ENCODE data around the gene PLIN1. TPM values are rescaled to one million over a fixed set of nuclear protein-coding genes. Genes with fewer than 3 reads are reported as not detected.
A peak's percentile ranks its signal among the peaks of the same experiment; 100 is the strongest.

Gene PLIN1
- total RNA-seq, 4 donors from 2014 or later = 144 to 392 (median 300) TPM

GRCh38 chr15:89672221-89673164 lies 6.7 kb downstream of the PLIN1 start:
- H3K36me3 ChIP-seq = no peaks in the 10 kb centered on the region
- DNase-seq (ENCODE audit: low spot score in 2 of 2) = peak in 1 of 2 donors; percentile 44
- no peaks in the 10 kb centered on the region for H3K27me3 ChIP-seq
- peak overlapping the region in 1 of 4 donors; percentile 44 for H3K27ac ChIP-seq
- peaks cover 0 to 13% (median 0%) of the 10 kb centered on the region in 4 donors for H3K4me1 ChIP-seq
- H3K4me3 ChIP-seq = no peak overlapping the region
- TF ChIP-seq POLR2A (IDR thresholded peaks at IDR 0.05) = no peak
- TF ChIP-seq EP300 (IDR thresholded peaks at IDR 0.05) = no peak
- WGBS, 2 donors = 57 to 81% methylated on average over 11 to 12 of the region's 12 CpGs
- H3K9me3 ChIP-seq = no peaks in the 10 kb centered on the region

DNA sequence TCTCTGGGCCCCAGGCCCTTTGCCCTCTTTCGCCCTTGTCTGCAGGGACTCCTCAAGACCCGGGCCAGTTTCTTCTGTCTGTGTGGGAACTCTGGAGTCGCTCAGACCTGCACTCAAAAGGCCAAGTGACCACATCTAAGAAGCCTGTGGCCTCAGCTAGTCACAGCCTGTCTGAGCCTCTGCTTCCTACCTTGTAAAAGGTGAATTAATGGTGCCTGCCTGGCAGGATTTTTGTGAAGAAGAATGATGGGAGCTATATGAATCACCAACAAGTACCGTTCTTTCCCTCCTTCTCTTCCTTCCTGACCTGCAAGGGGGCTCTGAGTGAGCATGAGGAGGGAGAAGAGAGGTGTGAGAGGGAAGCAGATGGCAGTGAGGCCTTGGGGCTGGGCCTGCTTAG lies 7.5 kb downstream of the PLIN1 start:
- H3K27ac ChIP-seq = peak overlapping the region in 2 of 4 donors; percentile 5 to 15
- 51 to 57% methylated on average over 4 of the region's 4 CpGs for WGBS, 2 donors
- H3K4me3 ChIP-seq = no peak overlapping the region
- H3K27me3 ChIP-seq = no peaks in the 10 kb centered on the region
- DNase-seq (ENCODE audit: low spot score in 2 of 2) = no peak
- no peaks in the 10 kb centered on the region for H3K36me3 ChIP-seq
- peaks cover 0 to 13% (median 0%) of the 10 kb centered on the region in 4 donors for H3K4me1 ChIP-seq
- TF ChIP-seq EP300 (IDR thresholded peaks at IDR 0.05) (no peak), POLR2A (IDR thresholded peaks at IDR 0.05) (no peak)
- TF ChIP-seq, protein P1, sequence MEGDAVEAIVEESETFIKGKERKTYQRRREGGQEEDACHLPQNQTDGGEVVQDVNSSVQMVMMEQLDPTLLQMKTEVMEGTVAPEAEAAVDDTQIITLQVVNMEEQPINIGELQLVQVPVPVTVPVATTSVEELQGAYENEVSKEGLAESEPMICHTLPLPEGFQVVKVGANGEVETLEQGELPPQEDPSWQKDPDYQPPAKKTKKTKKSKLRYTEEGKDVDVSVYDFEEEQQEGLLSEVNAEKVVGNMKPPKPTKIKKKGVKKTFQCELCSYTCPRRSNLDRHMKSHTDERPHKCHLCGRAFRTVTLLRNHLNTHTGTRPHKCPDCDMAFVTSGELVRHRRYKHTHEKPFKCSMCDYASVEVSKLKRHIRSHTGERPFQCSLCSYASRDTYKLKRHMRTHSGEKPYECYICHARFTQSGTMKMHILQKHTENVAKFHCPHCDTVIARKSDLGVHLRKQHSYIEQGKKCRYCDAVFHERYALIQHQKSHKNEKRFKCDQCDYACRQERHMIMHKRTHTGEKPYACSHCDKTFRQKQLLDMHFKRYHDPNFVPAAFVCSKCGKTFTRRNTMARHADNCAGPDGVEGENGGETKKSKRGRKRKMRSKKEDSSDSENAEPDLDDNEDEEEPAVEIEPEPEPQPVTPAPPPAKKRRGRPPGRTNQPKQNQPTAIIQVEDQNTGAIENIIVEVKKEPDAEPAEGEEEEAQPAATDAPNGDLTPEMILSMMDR (IDR thresholded peaks at IDR 0.05) = no peak
- H3K9me3 ChIP-seq = no peaks in the 10 kb centered on the region

GRCh38 chr15:89670971-89671560 lies 8.1 kb downstream of the PLIN1 start:
- Histone ChIP-seq H3K4me1 (peaks cover 0 to 18% (median 1%) of the 10 kb centered on the region in 4 donors), H3K9me3 (no peaks in the 10 kb centered on the region), H3K27ac (peak overlapping the region in 1 of 4 donors; percentile 15), H3K4me3 (no peak overlapping the region), H3K27me3 (no peaks in the 10 kb centered on the region), H3K36me3 (no peaks in the 10 kb centered on the region)
- no peak for DNase-seq (ENCODE audit: low spot score in 2 of 2)
- TF ChIP-seq EP300 (IDR thresholded peaks at IDR 0.05) (no peak), POLR2A (IDR thresholded peaks at IDR 0.05) (no peak)
- TF ChIP-seq, protein P1 (IDR thresholded peaks at IDR 0.05) = no peak
- 78 to 80% methylated on average over 11 to 12 of the region's 12 CpGs for WGBS, 2 donors

GRCh38 chr15:89669941-89670340 lies 9.2 kb downstream of the PLIN1 start:
- H3K27ac ChIP-seq = no peak overlapping the region
- peaks cover 0 to 26% (median 10%) of the 10 kb centered on the region in 4 donors for H3K4me1 ChIP-seq
- WGBS, 2 donors = 93 to 95% methylated on average over 13 to 15 of the region's 15 CpGs
- no peak for TF ChIP-seq POLR2A (IDR thresholded peaks at IDR 0.05)
- no peak for TF ChIP-seq EP300 (IDR thresholded peaks at IDR 0.05)
- TF ChIP-seq, protein P1 (IDR thresholded peaks at IDR 0.05) = no peak
- H3K27me3 ChIP-seq = no peaks in the 10 kb centered on the region
- H3K36me3 ChIP-seq = no peaks in the 10 kb centered on the region
- no peak overlapping the region for H3K4me3 ChIP-seq
- H3K9me3 ChIP-seq = no peaks in the 10 kb centered on the region
- DNase-seq (ENCODE audit: low spot score in 2 of 2) = no peak

DNA sequence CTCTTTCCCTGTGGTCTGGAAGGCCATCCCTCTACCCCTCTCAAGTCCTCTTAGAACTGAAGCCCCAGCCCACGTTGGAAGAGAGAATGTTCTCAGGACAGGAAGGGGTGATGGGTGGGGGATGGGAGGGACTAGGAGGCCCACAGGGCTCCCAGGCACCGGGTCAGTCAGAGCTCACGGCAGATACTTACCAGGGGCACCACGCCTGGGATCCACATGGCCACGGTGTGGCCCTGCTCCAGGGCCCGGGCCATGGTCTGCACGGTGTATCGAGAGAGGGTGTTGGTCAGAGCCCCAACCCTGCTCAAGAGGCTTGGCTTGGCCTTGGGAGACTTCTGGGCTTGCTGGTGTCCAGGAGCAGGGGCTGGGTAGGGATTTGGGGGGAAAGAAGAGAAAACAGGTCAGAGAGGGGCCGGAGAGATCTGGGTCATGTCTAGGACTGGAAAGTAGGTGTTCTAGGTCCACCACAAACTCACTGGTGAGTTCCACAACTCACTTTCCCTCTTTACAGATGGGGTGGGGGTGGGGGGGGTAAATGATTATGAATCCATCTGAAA lies 9.8 kb downstream of the PLIN1 start:
- TF ChIP-seq EP300 (IDR thresholded peaks at IDR 0.05) (no peak), POLR2A (IDR thresholded peaks at IDR 0.05) (no peak)
- TF ChIP-seq, protein P1 (IDR thresholded peaks at IDR 0.05) = no peak
- Histone ChIP-seq H3K4me3 (no peak overlapping the region), H3K36me3 (no peaks in the 10 kb centered on the region), H3K4me1 (peaks cover 0 to 32% (median 12%) of the 10 kb centered on the region in 4 donors), H3K27ac (no peak overlapping the region), H3K9me3 (no peaks in the 10 kb centered on the region), H3K27me3 (no peaks in the 10 kb centered on the region)
- no peak for DNase-seq (ENCODE audit: low spot score in 2 of 2)
- 72 to 89% methylated on average over 8 to 9 of the region's 9 CpGs for WGBS, 2 donors

Data from tibial nerve (tissue), 4 donors.